Gastroesophageal sphincter (tissue), 4 donors: ENCODE data around the gene PCNX4. TPM values are rescaled to one million over a fixed set of nuclear protein-coding genes. Genes with fewer than 3 reads are reported as not detected.
A peak's percentile ranks its signal among the peaks of the same experiment; 100 is the strongest.

Experiments used
- ATAC-seq: fragments of 150-250 bp; one replicate; pipeline ENCODE4 v1.9.1; 2016; ENCODE audit warnings: mild to moderate bottlenecking, moderate library complexity
- H3K27ac ChIP-seq, 4 donors: fragments of 200-600 bp; sonication (generic) in 3 of 4; 1 replicate in 3 of 4; 2 replicates in 1 of 4; pipeline ENCODE4 v1.5.1; 2016 to 2019
- H3K27me3 ChIP-seq: fragments of 200-600 bp; sonication (generic); one replicate; pipeline ENCODE4 v1.5.1; 2019
- H3K36me3 ChIP-seq, 2 donors: fragments of 200-600 bp; sonication (generic); one replicate each; pipeline ENCODE4 v1.5.1; 2019; ENCODE audit warnings: control low read depth in 1 of 2
- H3K4me1 ChIP-seq, 3 donors: fragments of 200-600 bp; sonication (generic); 1 replicate in 2 of 3; 2 replicates in 1 of 3; pipeline ENCODE4 v1.5.1; 2016 to 2019; ENCODE audit warnings: control low read depth in 2 of 3
- H3K4me3 ChIP-seq, 2 donors: fragments of 200-600 bp; sonication (generic); one replicate each; pipeline ENCODE4 v1.5.1; 2019; ENCODE audit warnings: mild to moderate bottlenecking in 1 of 2, moderate library complexity in 1 of 2
- H3K9me3 ChIP-seq, 3 donors: fragments of 200-600 bp; sonication (generic); one replicate each; pipeline ENCODE4 v1.5.1; 2017 to 2019; ENCODE audit warnings: control low read depth in 2 of 3
- EP300 ChIP-seq: sonication (generic); formaldehyde crosslinking; IDR thresholded peaks from one replicate; pipeline ENCODE4 v1.6.1; 2017; ENCODE audit warnings: antibody characterized with exemption, mild to moderate bottlenecking
- POLR2A ChIP-seq, 2 donors: fragments of 450-650 bp; IDR thresholded peaks; one replicate each; pipeline ENCODE4 v1.6.1; 2017; ENCODE audit warnings: antibody characterized with exemption in 2 of 2, mild to moderate bottlenecking in 2 of 2, moderate library complexity in 1 of 2
- POLR2AphosphoS5 ChIP-seq: sonication (generic); formaldehyde crosslinking; IDR thresholded peaks from one replicate; pipeline ENCODE4 v1.6.1; 2017; ENCODE audit warnings: antibody characterized with exemption
- WGBS, 2 donors: methylation state at CpG; one replicate each; pipeline ENCODE4 v1.1.5; 2018; ENCODE audit warnings: low coverage in 1 of 2; 5-methylcytosine and 5-hydroxymethylcytosine counted together
- total RNA-seq, 4 donors: library from RNA; depleted of rRNA; stranded (reverse); fragments of >200 nt; gene quantifications; one replicate each; pipeline ENCODE4 v1.1.0, GENCODE V29; 2016
- TF ChIP-seq, protein P1 (sequence below), 4 experiments: fragments of 200-600 bp in 2 of 4; fragments of 450-650 bp in 2 of 4; sonication (generic) in 1 of 4; IDR thresholded peaks; one replicate each; pipeline ENCODE4 v1.5.1; 2017 to 2019; ENCODE audit warnings: antibody characterized with exemption in 4 of 4, mild to moderate bottlenecking in 2 of 4, moderate library complexity in 2 of 4

The PCNX4 gene
- total RNA-seq, 4 donors from 2014 or later = 30.0 to 65.7 (median 40.2) TPM

DNA sequence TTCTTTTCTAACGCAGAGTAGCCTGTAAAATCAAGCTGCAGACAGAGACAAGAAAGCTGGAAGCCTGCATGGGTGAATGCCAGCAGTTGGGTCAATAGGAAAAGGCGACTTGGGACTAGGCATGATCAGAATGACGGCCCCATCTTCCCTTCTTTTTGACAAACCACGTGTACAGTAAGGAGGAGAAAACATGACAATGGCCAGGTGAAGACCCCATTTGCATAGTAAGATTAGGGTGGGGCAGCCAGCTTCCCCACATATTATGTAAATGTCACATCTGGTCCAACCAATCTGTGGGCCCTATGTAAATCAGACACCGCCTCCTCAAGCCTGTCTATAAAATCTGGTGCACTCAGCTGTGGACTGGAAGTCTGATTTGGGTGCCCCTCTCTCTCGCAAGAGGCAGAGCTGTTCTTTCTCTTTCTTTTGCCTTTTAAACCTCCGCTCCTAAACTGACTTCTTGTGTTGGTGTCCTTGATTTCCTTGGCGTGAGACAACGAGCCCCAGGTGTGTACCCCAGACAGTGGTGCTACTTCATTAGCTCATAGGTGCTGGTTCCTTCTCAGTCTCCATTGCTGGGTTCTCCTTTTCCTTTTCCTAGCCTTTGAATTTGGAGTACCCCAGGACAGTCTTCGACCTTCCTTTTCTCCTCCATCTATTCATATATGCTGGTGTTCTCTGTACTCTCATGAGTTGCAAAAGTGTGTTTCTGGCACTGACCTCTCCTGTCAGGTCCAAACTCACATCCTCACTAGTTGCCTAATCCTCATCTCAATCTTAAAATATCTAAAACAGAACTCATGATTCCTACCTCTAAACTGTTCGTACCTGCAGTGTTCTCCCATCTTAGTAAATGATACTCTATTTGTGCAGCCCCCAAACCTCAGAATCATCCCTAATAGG, 82.9 kb downstream of the PCNX4 start:
- H3K4me3 ChIP-seq = no peak overlapping the region
- ATAC-seq = no peak
- no peaks in the 10 kb centered on the region for H3K36me3 ChIP-seq
- H3K4me1 ChIP-seq = peaks cover 0 to 5% (median 0%) of the 10 kb centered on the region in 3 donors
- 76 to 81% methylated on average over 9 to 11 of the region's 11 CpGs for WGBS, 2 donors
- no peaks in the 10 kb centered on the region for H3K9me3 ChIP-seq
- H3K27me3 ChIP-seq = no peaks in the 10 kb centered on the region
- H3K27ac ChIP-seq = no peak overlapping the region
- TF ChIP-seq POLR2A (IDR thresholded peaks at IDR 0.05) = no peak
- TF ChIP-seq, protein P1, sequence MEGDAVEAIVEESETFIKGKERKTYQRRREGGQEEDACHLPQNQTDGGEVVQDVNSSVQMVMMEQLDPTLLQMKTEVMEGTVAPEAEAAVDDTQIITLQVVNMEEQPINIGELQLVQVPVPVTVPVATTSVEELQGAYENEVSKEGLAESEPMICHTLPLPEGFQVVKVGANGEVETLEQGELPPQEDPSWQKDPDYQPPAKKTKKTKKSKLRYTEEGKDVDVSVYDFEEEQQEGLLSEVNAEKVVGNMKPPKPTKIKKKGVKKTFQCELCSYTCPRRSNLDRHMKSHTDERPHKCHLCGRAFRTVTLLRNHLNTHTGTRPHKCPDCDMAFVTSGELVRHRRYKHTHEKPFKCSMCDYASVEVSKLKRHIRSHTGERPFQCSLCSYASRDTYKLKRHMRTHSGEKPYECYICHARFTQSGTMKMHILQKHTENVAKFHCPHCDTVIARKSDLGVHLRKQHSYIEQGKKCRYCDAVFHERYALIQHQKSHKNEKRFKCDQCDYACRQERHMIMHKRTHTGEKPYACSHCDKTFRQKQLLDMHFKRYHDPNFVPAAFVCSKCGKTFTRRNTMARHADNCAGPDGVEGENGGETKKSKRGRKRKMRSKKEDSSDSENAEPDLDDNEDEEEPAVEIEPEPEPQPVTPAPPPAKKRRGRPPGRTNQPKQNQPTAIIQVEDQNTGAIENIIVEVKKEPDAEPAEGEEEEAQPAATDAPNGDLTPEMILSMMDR (IDR thresholded peaks at IDR 0.05) = no peak
- no peak for TF ChIP-seq POLR2AphosphoS5
- TF ChIP-seq EP300 = no peak

DNA sequence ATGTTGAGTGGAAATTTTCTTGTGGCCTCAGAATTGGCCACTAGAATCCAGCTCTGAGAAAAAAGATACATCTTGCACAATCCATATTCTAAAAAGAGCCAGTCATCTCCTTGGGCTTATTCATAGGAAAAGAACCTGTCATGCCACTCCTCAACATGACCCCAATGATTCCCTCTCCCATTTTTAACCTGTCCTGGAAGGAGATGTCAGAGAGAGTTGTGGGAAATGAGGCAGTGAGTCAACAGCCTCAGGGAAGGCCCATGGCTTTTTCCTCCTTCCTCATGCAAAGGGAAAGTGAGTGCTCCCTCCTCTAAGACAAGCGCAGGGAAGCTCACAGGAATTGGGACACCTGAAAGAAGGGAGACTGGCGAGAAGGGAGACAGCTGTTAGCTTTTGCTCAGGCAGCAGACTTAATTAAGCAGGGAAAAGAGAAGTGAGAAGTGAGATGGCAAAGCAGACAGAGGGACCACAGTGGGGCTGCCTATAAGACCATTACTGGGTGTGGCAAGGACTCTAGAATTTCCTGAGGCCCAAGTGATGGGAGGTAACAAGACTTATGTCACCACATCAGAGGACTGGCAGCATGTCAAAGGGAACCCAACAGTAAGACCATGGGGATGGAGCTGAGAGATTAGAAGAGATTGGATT, 83.7 kb downstream of the PCNX4 start:
- Histone ChIP-seq H3K9me3 (no peaks in the 10 kb centered on the region), H3K27me3 (no peaks in the 10 kb centered on the region), H3K27ac (no peak overlapping the region), H3K4me1 (peaks cover 0 to 8% (median 0%) of the 10 kb centered on the region in 3 donors), H3K36me3 (no peaks in the 10 kb centered on the region), H3K4me3 (no peak overlapping the region)
- TF ChIP-seq POLR2A (IDR thresholded peaks at IDR 0.05) = no peak
- no peak for TF ChIP-seq EP300
- TF ChIP-seq, protein P1 (IDR thresholded peaks at IDR 0.05) = no peak
- no peak for TF ChIP-seq POLR2AphosphoS5
- ATAC-seq = no peak
- 70 to 73% methylated on average over 2 of the region's 2 CpGs for WGBS, 2 donors

DNA sequence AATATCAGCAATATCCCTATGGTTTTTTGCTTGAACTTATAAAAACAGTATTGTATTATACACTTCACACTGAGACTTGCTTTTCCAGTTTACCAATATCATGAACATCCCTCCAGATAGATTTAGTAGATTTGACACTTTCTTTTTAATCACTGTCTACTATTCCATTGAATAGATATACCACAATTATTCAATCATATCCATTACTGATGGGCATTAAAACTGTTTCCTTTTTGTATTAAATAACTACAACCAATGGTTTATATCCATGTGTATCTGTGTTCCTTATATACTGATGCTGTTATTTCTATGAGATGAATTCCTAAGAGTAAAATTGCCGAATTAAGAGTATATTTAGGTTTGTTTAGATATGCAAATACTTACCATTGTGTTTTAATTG, 86.4 kb downstream of the PCNX4 start:
- Histone ChIP-seq H3K27ac (no peak overlapping the region), H3K4me1 (peaks cover 0 to 8% (median 0%) of the 10 kb centered on the region in 3 donors), H3K9me3 (no peaks in the 10 kb centered on the region), H3K4me3 (no peak overlapping the region), H3K27me3 (no peaks in the 10 kb centered on the region), H3K36me3 (no peaks in the 10 kb centered on the region)
- ATAC-seq = no peak
- 83 to 100% methylated on average over 1 of the region's 1 CpG for WGBS, 2 donors
- TF ChIP-seq, protein P1 (IDR thresholded peaks at IDR 0.05) = no peak
- TF ChIP-seq POLR2AphosphoS5 (no peak), EP300 (no peak), POLR2A (IDR thresholded peaks at IDR 0.05) (no peak)

DNA sequence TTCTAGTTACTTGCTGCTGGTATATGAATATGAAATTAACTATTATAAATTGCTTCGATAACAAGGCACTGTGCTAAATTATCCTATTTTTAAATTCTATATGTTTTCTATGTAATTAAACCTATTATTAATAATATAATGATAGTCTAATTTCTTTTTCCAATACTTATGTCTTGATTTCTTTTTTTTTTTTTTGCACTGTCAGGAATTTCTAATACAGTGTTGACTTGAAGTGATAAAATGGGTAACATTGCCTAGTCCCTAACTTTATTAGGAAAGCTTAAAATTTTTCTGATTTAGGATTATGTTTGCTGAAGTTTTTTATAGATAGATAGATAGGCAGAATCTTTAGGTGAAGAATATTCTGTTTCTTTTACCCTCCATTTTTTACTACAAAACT, 87.1 kb downstream of the PCNX4 start:
- Histone ChIP-seq H3K4me3 (no peak overlapping the region), H3K27me3 (no peaks in the 10 kb centered on the region), H3K9me3 (no peaks in the 10 kb centered on the region), H3K36me3 (no peaks in the 10 kb centered on the region), H3K27ac (peak overlapping the region in 2 of 4 donors; percentile 15 to 39), H3K4me1 (peaks cover 0 to 11% (median under 1%) of the 10 kb centered on the region in 3 donors)
- no peak for ATAC-seq
- TF ChIP-seq POLR2AphosphoS5 = no peak
- TF ChIP-seq POLR2A (IDR thresholded peaks at IDR 0.05) = no peak
- TF ChIP-seq, protein P1 (IDR thresholded peaks at IDR 0.05) = no peak
- WGBS, 2 donors = 94 to 100% methylated on average over 1 of the region's 1 CpG
